K562 (cell line): ENCODE measurements around the gene NUP43. TPM values are rescaled to one million over a fixed set of nuclear protein-coding genes. Genes with fewer than 3 reads are reported as not detected.

Source experiments
- FOXJ3 ChIP-seq: sonication (generic); formaldehyde crosslinking; IDR thresholded peaks from 2 replicates; pipeline ENCODE4 v1.4.0; 2020; ENCODE audit warnings: mild to moderate bottlenecking, missing genetic modification reagents
- FUS ChIP-seq: fragments of 200-400 bp; formaldehyde crosslinking; optimal IDR thresholded peaks from 2 replicates; pipeline ENCODE3; 2017; ENCODE audit warnings: low read depth, low read length
- MCM5 ChIP-seq: fragments of 450-650 bp; IDR thresholded peaks from 2 replicates; pipeline ENCODE4 v1.6.1; 2016; ENCODE audit warnings: low read depth
- NR2C1 ChIP-seq, 2 experiments: fragments of 450-650 bp; IDR thresholded peaks; 2 replicates each; pipeline ENCODE4 v1.6.1; 2017; ENCODE audit warnings: mild to moderate bottlenecking in 2 of 2, antibody characterized with exemption in 1 of 2, inconsistent platforms in 1 of 2, missing compliant biosample characterization in 1 of 2, missing genetic modification characterization in 1 of 2
- RFX1 ChIP-seq: fragments of 450-650 bp; IDR thresholded peaks from 2 replicates; pipeline ENCODE4 v1.6.1; 2016; ENCODE audit warnings: mild to moderate bottlenecking, moderate library complexity
- SETDB1 ChIP-seq: IDR thresholded peaks from one replicate; pipeline ENCODE4 v1.6.1; 2012; ENCODE audit warnings: low read length, control low read depth, inconsistent platforms
- SMARCE1 ChIP-seq: fragments of 450-650 bp; IDR thresholded peaks from 2 replicates; pipeline ENCODE4 v1.7.1; 2016; ENCODE audit warnings: mild to moderate bottlenecking
- YBX1 ChIP-seq: fragments of 450-650 bp; IDR thresholded peaks from 2 replicates; pipeline ENCODE4 v1.7.1; 2016; ENCODE audit warnings: mild to moderate bottlenecking
- ZNF174 ChIP-seq: fragments of 250-450 bp; sonication (Bioruptor Pico); IDR thresholded peaks from 2 replicates; pipeline ENCODE4 v1.4.0; 2020; ENCODE audit warnings: mild to moderate bottlenecking
- ZNF79 ChIP-seq: fragments of 250-450 bp; sonication (Bioruptor Pico); IDR thresholded peaks from 2 replicates; pipeline ENCODE4 v1.4.0; 2020; ENCODE audit warnings: low read depth, mild to moderate bottlenecking, moderate library complexity
- polyA plus RNA-seq, 8 experiments: library from polyadenylated mRNA; depleted of rRNA in 4 of 8; stranded (reverse) in 5 of 8; unstranded in 3 of 8; fragments of >200 nt; fragmentation: Nextera tagmentation in 2 of 8; fragmentation: Illumina TruSeq in 1 of 8; extraction: Ambion mirVana in 2 of 8; extraction: Trizol in 1 of 8; gene quantifications; 2 replicates each; pipeline versions ENCODE4 v1.2.1 to v1.2.3, GENCODE V29; 2011 to 2014; ENCODE audit warnings: inconsistent platforms in 1 of 8, missing spikeins in 1 of 8
- total RNA-seq, 7 experiments: library from RNA; depleted of rRNA in 6 of 7; stranded (reverse); fragments of >200 nt in 6 of 7; fragmentation: Illumina TruSeq in 2 of 7; extraction: Trizol in 2 of 7; gene quantifications; 2 replicates each; pipeline versions ENCODE4 v1.2.1 to v1.2.3, GENCODE V29; 2011 to 2021; ENCODE audit warnings: low replicate concordance in 1 of 7
- TF ChIP-seq, protein P1 (sequence below), 2 experiments: fragments of 150-350 bp in 1 of 2; IDR thresholded peaks; 2 replicates each; pipeline ENCODE4 v1.6.1; 2012 to 2016; ENCODE audit warnings: low read depth in 2 of 2, low read length in 2 of 2, mild to moderate bottlenecking in 1 of 2, moderate library complexity in 1 of 2
- TF ChIP-seq, protein P2 (sequence below): sonication (generic); formaldehyde crosslinking; IDR thresholded peaks from 2 replicates; pipeline ENCODE4 v1.8.1; 2022; ENCODE audit warnings: missing genetic modification reagents
- TF ChIP-seq, protein P3 (sequence below): fragments of 450-650 bp; IDR thresholded peaks from 2 replicates; pipeline ENCODE4 v1.6.1; 2016; ENCODE audit warnings: mild to moderate bottlenecking, moderate library complexity

The NUP43 gene
- total and polyA plus RNA-seq, 9 of the 15 experiments (the other 6 are each of a cell fraction or from before 2014, with no cell fraction given): 28.9 to 136 (median 67.4) TPM

- TF ChIP-seq MCM5 (no peak), SETDB1 (no peak), RFX1 (no peak), YBX1 (no peak), ZNF174 (no peak), FOXJ3 (CRISPR knock-in tag) (no peak), FUS (no peak), ZNF79 (CRISPR knock-in tag) (no peak), SMARCE1 (no peak), NR2C1 (IDR thresholded peaks at IDR 0.05) (no peak), NR2C1 (tag; IDR thresholded peaks at IDR 0.05) (no peak)
- TF ChIP-seq, protein P1, sequence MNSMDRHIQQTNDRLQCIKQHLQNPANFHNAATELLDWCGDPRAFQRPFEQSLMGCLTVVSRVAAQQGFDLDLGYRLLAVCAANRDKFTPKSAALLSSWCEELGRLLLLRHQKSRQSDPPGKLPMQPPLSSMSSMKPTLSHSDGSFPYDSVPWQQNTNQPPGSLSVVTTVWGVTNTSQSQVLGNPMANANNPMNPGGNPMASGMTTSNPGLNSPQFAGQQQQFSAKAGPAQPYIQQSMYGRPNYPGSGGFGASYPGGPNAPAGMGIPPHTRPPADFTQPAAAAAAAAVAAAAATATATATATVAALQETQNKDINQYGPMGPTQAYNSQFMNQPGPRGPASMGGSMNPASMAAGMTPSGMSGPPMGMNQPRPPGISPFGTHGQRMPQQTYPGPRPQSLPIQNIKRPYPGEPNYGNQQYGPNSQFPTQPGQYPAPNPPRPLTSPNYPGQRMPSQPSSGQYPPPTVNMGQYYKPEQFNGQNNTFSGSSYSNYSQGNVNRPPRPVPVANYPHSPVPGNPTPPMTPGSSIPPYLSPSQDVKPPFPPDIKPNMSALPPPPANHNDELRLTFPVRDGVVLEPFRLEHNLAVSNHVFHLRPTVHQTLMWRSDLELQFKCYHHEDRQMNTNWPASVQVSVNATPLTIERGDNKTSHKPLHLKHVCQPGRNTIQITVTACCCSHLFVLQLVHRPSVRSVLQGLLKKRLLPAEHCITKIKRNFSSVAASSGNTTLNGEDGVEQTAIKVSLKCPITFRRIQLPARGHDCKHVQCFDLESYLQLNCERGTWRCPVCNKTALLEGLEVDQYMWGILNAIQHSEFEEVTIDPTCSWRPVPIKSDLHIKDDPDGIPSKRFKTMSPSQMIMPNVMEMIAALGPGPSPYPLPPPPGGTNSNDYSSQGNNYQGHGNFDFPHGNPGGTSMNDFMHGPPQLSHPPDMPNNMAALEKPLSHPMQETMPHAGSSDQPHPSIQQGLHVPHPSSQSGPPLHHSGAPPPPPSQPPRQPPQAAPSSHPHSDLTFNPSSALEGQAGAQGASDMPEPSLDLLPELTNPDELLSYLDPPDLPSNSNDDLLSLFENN (IDR thresholded peaks at IDR 0.05; ENCODE audit: low read depth in 2 of 2, low read length in 2 of 2): no peak
- TF ChIP-seq, protein P2, sequence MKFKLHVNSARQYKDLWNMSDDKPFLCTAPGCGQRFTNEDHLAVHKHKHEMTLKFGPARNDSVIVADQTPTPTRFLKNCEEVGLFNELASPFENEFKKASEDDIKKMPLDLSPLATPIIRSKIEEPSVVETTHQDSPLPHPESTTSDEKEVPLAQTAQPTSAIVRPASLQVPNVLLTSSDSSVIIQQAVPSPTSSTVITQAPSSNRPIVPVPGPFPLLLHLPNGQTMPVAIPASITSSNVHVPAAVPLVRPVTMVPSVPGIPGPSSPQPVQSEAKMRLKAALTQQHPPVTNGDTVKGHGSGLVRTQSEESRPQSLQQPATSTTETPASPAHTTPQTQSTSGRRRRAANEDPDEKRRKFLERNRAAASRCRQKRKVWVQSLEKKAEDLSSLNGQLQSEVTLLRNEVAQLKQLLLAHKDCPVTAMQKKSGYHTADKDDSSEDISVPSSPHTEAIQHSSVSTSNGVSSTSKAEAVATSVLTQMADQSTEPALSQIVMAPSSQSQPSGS (CRISPR knock-in tag): no peak
- TF ChIP-seq, protein P3, sequence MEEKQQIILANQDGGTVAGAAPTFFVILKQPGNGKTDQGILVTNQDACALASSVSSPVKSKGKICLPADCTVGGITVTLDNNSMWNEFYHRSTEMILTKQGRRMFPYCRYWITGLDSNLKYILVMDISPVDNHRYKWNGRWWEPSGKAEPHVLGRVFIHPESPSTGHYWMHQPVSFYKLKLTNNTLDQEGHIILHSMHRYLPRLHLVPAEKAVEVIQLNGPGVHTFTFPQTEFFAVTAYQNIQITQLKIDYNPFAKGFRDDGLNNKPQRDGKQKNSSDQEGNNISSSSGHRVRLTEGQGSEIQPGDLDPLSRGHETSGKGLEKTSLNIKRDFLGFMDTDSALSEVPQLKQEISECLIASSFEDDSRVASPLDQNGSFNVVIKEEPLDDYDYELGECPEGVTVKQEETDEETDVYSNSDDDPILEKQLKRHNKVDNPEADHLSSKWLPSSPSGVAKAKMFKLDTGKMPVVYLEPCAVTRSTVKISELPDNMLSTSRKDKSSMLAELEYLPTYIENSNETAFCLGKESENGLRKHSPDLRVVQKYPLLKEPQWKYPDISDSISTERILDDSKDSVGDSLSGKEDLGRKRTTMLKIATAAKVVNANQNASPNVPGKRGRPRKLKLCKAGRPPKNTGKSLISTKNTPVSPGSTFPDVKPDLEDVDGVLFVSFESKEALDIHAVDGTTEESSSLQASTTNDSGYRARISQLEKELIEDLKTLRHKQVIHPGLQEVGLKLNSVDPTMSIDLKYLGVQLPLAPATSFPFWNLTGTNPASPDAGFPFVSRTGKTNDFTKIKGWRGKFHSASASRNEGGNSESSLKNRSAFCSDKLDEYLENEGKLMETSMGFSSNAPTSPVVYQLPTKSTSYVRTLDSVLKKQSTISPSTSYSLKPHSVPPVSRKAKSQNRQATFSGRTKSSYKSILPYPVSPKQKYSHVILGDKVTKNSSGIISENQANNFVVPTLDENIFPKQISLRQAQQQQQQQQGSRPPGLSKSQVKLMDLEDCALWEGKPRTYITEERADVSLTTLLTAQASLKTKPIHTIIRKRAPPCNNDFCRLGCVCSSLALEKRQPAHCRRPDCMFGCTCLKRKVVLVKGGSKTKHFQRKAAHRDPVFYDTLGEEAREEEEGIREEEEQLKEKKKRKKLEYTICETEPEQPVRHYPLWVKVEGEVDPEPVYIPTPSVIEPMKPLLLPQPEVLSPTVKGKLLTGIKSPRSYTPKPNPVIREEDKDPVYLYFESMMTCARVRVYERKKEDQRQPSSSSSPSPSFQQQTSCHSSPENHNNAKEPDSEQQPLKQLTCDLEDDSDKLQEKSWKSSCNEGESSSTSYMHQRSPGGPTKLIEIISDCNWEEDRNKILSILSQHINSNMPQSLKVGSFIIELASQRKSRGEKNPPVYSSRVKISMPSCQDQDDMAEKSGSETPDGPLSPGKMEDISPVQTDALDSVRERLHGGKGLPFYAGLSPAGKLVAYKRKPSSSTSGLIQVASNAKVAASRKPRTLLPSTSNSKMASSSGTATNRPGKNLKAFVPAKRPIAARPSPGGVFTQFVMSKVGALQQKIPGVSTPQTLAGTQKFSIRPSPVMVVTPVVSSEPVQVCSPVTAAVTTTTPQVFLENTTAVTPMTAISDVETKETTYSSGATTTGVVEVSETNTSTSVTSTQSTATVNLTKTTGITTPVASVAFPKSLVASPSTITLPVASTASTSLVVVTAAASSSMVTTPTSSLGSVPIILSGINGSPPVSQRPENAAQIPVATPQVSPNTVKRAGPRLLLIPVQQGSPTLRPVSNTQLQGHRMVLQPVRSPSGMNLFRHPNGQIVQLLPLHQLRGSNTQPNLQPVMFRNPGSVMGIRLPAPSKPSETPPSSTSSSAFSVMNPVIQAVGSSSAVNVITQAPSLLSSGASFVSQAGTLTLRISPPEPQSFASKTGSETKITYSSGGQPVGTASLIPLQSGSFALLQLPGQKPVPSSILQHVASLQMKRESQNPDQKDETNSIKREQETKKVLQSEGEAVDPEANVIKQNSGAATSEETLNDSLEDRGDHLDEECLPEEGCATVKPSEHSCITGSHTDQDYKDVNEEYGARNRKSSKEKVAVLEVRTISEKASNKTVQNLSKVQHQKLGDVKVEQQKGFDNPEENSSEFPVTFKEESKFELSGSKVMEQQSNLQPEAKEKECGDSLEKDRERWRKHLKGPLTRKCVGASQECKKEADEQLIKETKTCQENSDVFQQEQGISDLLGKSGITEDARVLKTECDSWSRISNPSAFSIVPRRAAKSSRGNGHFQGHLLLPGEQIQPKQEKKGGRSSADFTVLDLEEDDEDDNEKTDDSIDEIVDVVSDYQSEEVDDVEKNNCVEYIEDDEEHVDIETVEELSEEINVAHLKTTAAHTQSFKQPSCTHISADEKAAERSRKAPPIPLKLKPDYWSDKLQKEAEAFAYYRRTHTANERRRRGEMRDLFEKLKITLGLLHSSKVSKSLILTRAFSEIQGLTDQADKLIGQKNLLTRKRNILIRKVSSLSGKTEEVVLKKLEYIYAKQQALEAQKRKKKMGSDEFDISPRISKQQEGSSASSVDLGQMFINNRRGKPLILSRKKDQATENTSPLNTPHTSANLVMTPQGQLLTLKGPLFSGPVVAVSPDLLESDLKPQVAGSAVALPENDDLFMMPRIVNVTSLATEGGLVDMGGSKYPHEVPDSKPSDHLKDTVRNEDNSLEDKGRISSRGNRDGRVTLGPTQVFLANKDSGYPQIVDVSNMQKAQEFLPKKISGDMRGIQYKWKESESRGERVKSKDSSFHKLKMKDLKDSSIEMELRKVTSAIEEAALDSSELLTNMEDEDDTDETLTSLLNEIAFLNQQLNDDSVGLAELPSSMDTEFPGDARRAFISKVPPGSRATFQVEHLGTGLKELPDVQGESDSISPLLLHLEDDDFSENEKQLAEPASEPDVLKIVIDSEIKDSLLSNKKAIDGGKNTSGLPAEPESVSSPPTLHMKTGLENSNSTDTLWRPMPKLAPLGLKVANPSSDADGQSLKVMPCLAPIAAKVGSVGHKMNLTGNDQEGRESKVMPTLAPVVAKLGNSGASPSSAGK: no peak; the same call in 1 of the 2 replicates
Measured at GRCh38 chr6:149750136-149750609, 3.8 kb upstream of the NUP43 start (continued).
